GM21515 (cell line): ENCODE data around the gene NAV3.
A peak's percentile ranks its signal among the peaks of the same experiment; 100 is the strongest.
"Not testable (repeated sequence)": the region's sequence is repeated elsewhere in the genome, so short reads cannot be mapped to it uniquely, and the experiment has no call there.

Experiments used
- ATAC-seq: cut with Tn5 transposase; IDR thresholded peaks from one replicate; pipeline ENCODE4 v1.9.1; 2021; ENCODE audit not compliant: unreplicated experiment

NAV3 gene

GRCh38 chr12:78102801-78103200 is 272.1 kb downstream of the NAV3 start:
- ATAC-seq = not testable (repeated sequence)

- ATAC-seq = no peak
These were observed 285.2 kb downstream of the NAV3 start for GRCh38 chr12:78115889-78116288.

- no peak for ATAC-seq
These were observed 287.3 kb downstream of the NAV3 start for GRCh38 chr12:78118036-78118435.

GRCh38 chr12:78118486-78118885 is 287.8 kb downstream of the NAV3 start:
- no peak for ATAC-seq

- ATAC-seq = no peak
These were observed 288.7 kb downstream of the NAV3 start for GRCh38 chr12:78119351-78119918.

- no peak for ATAC-seq
These were observed 289.6 kb downstream of the NAV3 start for GRCh38 chr12:78120306-78120705.

GRCh38 chr12:78120866-78121560 is 290.3 kb downstream of the NAV3 start:
- no peak for ATAC-seq

GRCh38 chr12:78121969-78122610 is 291.4 kb downstream of the NAV3 start:
- no peak for ATAC-seq

GRCh38 chr12:78128211-78128610 is 297.5 kb downstream of the NAV3 start:
- ATAC-seq = no peak

GRCh38 chr12:78143717-78144116 is 313.0 kb downstream of the NAV3 start:
- no peak for ATAC-seq

- no peak for ATAC-seq
These were observed 314.7 kb downstream of the NAV3 start for GRCh38 chr12:78145398-78145797.

- peak; percentile 74 for ATAC-seq
These were observed 315.7 kb downstream of the NAV3 start for GRCh38 chr12:78146365-78146772.

GRCh38 chr12:78149459-78149858 is 318.8 kb downstream of the NAV3 start:
- ATAC-seq = no peak

- no peak for ATAC-seq
These were observed 324.9 kb downstream of the NAV3 start for GRCh38 chr12:78155546-78155945.

- no peak for ATAC-seq
These were observed 326.1 kb downstream of the NAV3 start for GRCh38 chr12:78156751-78157150.

- ATAC-seq = no peak
These were observed 326.5 kb downstream of the NAV3 start for GRCh38 chr12:78157199-78157598.

GRCh38 chr12:78164154-78164553 is 333.5 kb downstream of the NAV3 start:
- ATAC-seq = no peak

- no peak for ATAC-seq
These were observed 336.8 kb downstream of the NAV3 start for GRCh38 chr12:78167510-78167909.

GRCh38 chr12:78171061-78171460 is 340.4 kb downstream of the NAV3 start:
- ATAC-seq = no peak

- ATAC-seq = no peak
These were observed 345.9 kb downstream of the NAV3 start for GRCh38 chr12:78176643-78177042.

GRCh38 chr12:78177298-78177697 is 346.6 kb downstream of the NAV3 start:
- no peak for ATAC-seq

- ATAC-seq = no peak
These were observed 348.7 kb downstream of the NAV3 start for GRCh38 chr12:78179346-78179745.
